GM12874 (cell line): ENCODE measurements around the gene KIAA1755.

ENCODE experiments used
- TF ChIP-seq, protein P1 (sequence below): IDR thresholded peaks from 2 replicates; pipeline ENCODE4 v1.5.1; 2011; ENCODE audit warnings: low read depth, mild to moderate bottlenecking, control low read depth, low read length, moderate library complexity; ENCODE audit not compliant: insufficient read depth

Gene KIAA1755

DNA sequence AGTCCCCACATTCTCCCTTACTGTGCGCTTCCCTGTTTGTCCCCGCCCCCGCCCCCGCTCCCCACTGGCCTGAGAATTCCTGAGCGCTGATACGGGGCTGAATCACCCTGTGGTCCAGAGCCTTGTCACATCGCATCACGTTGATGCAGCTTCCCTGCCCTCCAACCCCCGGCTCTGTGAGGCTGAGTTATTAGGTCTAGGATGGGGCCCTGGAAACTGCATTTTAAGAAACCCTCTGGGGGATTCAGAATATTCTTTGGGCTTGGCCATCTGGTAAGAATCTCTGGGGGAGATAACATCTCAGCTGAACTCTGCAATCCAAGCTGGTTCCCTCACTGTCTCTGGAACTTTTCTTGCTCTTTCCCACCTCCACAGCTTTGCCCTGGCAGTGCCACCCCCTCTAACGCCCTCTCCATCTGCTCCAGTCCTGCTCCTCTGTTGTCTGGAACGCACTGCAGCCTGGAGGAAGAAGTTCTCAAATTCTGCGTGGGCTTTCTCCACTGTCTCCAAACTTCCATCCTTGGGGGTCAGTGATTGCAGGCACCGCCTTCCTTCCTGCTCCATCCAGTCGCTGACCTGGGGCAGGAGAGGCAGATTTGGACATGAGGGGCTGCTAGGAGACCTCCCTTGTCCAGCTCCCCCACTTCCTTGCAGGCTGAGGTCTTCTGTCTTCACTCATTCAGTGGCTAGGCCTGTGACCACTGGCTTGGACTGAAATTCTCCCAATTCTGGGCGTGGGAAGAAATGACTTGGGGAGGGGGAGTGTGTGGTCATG lies 42.6 kb downstream of the KIAA1755 start:
- TF ChIP-seq, protein P1, sequence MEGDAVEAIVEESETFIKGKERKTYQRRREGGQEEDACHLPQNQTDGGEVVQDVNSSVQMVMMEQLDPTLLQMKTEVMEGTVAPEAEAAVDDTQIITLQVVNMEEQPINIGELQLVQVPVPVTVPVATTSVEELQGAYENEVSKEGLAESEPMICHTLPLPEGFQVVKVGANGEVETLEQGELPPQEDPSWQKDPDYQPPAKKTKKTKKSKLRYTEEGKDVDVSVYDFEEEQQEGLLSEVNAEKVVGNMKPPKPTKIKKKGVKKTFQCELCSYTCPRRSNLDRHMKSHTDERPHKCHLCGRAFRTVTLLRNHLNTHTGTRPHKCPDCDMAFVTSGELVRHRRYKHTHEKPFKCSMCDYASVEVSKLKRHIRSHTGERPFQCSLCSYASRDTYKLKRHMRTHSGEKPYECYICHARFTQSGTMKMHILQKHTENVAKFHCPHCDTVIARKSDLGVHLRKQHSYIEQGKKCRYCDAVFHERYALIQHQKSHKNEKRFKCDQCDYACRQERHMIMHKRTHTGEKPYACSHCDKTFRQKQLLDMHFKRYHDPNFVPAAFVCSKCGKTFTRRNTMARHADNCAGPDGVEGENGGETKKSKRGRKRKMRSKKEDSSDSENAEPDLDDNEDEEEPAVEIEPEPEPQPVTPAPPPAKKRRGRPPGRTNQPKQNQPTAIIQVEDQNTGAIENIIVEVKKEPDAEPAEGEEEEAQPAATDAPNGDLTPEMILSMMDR, result no peak

DNA sequence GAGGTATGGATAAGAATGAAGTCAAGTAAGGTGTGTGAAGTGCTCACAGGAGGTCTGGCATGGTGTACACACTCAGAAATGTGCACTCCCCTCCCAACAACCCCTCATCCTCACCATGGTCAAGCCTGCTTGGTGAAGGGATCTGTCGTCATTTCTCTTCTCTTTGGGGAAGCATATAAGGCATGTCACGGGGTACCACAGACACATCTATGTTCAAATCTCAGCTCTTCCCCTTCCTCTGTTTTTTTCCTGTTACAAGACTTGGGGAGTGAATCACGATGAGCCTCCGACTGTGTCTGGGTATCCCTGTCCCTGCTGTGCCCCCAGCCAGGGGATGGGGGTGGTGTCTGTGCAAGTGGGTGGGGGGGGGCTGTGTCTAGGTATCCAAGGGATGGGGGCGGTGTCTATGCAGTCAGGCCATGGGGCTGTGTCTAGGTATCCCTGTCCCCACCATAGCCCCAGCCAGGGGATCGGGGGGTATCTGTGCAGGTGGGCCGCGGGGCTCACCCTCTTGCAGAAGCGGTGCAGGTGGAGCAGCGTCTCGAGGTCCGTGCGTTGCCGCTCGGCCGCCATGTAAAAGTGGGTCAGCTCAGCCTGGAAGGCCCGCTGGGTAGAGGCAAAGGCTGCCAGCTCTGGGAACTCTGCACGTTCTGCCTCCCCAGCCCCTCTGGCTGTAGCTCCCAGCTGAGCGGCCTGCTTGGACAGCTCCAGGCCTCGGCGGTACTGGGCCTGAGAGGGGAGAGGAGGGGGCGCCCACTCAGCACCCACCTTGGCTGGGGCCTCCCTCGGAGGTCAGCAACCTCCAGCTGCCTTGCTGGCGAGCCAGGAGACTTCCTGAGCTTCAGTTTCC lies 43.6 kb downstream of the KIAA1755 start:
- TF ChIP-seq, protein P1, result no peak

DNA sequence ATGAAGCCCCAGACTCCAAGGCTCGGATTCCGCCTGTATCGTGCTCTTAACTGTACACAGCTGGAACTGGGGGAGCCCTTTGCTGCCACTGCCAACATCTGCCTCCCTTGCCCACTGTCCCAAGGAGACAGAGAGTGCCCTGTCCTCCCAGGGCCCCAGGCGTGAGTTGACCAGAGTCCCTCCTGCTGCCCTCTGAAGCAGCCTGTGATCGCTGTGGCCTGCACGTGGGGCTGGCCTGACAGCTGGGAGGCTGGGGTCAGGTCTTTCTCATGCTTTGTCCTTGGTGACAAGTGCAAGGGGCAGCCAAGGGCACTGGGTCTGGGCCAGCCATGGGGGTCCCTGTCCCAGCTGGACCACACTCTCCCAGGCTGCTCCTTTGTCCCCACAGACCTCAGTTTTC lies 44.3 kb downstream of the KIAA1755 start:
- TF ChIP-seq, protein P1, result no peak

DNA sequence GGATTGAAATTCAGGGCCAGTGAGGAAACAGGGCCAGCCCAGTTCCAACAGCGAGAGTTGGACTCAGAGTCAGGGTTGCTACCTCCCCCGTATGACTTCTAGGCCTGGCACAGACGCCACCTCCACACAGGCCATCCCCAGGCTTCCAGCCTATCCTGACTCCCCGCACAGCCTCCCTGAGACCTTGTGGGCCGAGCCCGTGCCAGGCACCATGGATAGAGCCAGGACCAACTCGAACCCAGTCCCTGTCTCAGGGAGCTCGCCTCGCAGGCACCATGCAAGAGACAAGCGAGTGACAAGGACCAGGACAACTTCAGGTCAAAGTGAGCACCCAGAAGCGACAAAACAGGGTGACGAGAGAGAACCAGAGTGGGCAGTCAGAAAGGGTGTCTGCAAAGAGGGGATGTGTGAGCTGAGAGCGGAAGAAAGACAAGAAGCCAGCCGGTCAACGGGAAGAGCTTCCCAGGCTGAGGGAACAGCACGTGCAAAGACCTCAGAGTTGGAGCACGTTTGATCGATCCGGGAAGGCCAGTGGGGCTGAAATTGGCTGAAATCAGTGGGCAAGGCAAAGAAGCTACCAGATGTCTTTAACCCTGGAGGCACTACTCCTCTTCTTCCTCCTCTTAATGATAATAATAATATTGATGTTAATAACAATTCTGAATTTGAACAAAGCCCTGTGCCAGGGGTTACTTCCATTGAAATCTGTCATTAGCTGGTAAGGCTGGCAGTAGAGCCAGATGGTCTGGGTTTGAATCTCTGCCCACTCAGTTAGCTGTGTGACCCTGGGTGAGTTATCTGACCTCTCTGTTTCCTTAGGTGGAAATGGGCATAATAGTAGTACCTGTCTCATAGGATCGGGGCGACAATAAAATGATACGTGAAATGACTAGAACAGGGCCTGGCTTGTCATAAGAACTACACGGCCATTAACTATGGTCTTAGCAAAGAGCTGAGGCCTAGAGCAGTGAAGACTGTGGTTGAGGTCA lies 45.0 kb downstream of the KIAA1755 start:
- TF ChIP-seq, protein P1, result no peak

DNA sequence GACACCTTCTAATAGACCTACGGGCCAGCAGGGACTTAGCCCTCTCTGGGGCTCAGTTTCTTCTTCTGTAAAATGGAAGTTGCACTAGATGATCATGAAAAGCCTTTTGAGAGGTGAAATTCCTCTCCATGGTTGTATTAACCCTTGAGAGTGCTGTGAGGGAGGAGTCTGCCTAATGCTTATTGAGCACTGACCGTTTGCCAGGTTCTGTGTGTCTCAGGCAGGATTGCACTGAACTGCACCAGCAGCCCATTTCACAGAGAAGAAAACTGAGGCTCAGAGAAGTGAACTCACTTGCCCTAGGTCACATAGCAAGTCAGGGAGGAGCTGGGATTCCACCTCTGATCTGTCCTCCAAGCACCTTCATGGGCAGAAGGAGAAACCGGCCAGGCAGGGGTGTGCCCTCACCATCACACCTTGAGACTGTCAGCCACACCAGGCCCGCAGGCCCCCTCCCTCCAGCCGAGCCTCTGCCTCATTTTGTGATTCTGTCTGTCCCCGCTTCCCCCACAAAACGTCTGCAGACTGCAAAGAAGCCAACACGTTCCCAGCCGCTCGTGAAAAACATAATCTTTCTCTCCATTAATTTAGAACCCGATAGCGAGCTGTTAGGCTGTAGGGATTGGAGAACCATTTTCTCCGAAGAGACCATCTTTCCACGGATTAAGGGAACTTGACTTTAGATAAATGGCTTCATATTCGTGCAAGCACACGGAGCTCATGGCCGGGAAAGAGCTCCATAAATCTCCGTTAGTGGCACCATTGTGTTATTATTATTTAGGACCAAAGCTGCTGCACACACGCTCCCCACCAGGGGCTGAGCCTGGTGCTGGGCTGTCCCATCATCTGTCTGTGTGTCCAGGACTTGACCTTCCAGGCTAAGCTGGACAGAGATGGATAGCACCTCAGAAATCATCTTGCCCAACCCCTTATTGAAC lies 46.0 kb downstream of the KIAA1755 start:
- TF ChIP-seq, protein P1, result no peak

DNA sequence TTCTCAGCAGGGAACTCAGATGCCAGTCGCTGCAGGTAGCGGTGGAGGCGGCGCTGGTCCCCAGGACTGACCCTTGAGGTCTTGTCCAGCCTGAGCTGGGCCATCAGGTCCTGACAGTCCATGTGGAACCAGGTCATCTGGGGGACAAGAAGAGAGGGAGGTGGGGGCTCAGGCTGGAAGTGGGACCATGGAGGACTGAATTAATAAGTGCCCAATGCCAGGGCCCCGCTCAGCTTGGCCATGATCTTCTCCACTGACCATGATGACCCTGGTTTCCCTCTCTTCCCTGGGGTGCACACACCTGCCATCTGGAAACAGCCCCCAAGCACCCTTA lies 47.0 kb downstream of the KIAA1755 start:
- TF ChIP-seq, protein P1, result no peak
